HG03060 (cell line): ENCODE results near the gene OR10AG1.

Experiments used
- ATAC-seq: cut with Tn5 transposase; IDR thresholded peaks from one replicate; pipeline ENCODE4 v1.9.1; 2021; ENCODE audit warnings: low read depth, moderate number of reproducible peaks; ENCODE audit not compliant: unreplicated experiment

Gene OR10AG1, protein sequence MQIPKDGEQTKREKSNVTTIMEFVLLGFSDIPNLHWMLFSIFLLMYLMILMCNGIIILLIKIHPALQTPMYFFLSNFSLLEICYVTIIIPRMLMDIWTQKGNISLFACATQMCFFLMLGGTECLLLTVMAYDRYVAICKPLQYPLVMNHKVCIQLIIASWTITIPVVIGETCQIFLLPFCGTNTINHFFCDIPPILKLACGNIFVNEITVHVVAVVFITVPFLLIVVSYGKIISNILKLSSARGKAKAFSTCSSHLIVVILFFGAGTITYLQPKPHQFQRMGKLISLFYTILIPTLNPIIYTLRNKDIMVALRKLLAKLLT

DNA sequence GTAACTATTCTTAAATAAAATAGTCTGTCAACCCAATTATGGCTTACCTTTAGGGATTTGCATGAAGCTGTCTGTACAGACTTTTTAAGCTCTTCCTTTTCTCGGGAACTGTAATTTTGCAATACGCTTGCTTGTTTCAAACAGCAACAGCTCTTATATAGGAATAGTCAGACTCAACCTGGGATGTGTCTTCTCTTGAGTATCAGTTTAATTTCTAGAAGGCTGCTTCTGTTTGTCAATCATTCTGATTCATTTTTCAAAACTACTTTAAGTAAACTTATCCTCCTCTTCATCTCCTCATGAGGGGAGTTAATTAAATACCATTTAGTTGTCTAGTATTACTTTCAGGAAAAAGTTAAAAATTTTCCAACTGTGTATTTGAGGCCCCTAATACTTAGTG is at the start of gene OR10AG1:
TSS of gene OR10AG1 (minus strand) at position 101 of the 400 bp plus-strand sequence. CDS start at position 63, 38 bp downstream.
- no peak for ATAC-seq

DNA sequence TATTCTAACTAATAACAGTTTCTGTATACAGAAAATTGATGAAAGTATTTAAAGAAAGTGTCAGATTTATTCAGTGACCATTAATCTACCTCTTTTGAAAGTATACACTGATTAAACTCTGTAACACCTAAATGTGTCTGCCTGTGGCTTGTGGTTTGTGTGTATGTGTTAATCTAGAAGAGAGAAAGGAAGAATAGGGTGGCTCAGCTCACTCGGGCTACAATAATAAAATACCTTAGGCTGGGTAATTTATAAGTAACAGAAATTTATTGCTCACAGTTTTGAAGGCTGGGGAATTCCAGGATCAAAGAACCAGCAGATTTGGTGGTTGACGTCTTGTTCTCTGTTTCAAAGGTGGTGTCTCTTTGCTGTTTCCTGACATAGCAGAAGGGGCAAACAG is 44.1 kb upstream of the OR10AG1 start:
- ATAC-seq: no peak

DNA sequence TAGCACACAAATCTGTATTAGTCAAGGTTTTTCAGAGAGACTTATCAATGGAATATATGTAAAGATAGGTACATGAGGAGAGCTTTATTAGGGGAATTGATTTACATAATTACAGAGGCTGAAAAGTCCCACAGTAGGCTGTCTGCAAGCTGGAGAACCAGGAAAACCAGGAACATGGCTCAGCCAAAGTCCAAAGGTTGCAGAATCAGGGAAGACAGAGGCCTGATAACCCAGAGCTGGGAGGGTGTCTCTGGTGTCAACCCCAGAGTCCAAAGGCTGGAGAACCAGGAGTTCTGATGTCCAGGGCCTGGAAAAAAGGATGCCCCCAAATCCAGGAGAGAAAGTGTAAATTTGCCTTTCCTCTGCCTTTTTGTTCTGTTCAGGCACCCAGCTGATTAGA is 41.0 kb upstream of the OR10AG1 start:
- no peak for ATAC-seq

DNA sequence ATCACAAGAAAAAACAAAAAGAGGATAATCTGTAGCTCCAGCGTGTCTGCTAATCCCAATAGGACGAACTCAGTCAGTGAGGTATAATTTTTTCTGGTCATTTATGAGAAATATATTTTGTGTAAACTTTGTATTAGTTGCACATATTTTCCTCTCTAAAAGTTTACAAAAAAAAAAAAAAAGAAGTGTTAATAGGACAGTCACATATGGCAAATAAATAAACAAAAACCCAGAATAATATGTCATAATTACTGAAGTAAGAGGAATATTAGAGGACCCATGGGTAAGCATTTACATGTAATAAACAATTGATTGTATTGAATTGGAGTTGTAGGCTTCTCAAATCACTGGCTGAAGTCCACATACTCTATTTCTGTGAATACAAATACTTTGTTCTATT is 24.8 kb upstream of the OR10AG1 start, which contains the start of gene OR5F1:
TSS of gene OR5F1 (minus strand) at position 101 of the 400 bp plus-strand sequence. CDS start at position 101, 0 bp downstream.
- no peak for ATAC-seq

DNA sequence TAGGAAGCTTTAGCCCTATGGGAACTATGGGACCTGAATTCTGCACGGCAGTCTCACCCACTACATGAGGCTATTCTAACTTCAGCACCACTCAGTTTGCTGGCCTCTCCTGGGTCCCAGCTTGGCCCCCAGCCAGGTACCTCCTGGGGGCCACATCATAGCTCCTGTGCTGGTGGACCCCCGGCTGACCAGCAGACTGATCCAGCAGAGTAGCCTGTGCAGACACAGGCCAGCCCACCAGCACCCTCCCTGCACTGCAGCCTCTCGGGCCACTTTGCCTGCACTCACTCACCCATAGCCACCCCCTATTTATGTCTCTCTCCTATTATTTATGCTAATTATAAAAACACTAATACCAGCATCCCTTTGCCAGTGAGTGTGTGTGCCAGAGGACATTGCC is 1.2 kb upstream of the OR10AG1 start:
- ATAC-seq: no peak

DNA sequence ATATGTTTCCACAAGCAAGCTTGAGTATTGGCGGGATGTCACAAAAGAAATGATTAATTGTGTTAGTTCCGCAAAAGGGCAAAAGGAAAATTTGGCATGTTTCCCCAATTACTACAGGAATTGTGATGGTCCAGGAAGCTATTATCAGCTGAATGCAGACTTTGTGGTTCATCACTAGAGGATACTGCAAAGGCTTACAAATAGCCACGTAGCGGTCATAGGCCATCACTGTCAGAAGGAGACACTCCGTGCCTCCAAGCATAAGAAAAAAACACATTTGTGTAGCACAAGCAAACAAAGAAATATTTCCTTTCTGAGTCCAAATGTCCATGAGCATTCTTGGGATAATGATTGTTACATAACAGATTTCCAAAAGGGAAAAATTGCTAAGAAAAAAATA is 1.8 kb downstream of the OR10AG1 start:
- no peak for ATAC-seq

DNA sequence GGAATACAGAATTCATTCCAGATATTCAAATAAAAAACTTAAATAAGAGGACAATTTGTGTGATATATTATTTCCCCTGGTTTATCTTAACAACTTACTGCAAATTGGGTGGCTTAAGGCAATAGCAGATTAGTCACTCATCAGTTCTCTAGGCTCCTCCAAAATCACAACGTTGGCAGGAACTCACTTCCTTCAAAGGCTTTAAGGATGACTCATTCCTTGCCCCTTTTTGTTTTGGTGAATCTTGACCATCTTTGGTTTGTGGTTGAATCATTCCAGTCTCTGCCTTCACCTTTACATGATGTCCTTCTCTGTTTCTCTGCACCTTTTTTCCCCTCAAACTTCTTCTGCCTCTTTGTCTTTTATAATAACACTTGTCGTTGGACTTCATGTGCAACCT is 3.4 kb downstream of the OR10AG1 start:
- no peak for ATAC-seq

DNA sequence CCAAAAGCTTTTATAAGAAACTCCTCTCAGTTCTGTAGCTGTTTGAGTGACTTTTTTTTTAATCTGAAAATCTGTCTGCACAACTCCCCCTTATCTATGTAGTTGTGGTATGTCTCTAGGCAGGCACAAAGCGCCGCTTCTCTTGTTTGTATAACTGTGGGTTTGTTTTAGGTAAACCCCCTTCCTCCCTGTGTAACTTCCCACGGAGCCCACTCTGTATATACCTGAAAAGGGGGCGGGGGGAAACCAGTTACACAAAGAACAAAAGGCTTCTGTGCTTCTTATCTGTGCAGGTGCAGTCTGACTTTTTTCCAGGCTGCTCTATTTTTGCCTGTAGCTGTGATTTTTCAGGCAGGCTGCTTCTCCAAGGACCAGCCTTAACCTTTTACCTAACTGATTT is 13.2 kb downstream of the OR10AG1 start:
- ATAC-seq: no peak

DNA sequence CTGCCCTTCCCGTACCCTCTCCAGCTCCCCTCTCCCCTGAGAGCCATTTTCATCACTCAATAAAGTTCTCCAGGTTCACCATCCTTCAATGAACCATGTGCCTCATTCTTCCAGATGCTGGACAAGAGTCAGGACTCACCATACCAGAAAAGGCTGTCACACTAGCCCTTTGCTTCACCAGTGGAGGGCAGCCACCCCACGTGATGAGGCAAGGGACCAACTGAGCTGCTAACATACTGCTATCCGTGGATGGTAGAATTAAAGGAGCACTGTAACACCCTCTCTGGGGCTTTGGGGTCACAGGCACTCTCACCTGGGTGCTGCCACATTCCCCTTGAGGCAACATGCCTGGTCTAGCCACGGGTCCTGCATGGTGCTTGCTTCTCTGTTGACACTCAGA is 20.4 kb downstream of the OR10AG1 start:
- ATAC-seq: no peak

DNA sequence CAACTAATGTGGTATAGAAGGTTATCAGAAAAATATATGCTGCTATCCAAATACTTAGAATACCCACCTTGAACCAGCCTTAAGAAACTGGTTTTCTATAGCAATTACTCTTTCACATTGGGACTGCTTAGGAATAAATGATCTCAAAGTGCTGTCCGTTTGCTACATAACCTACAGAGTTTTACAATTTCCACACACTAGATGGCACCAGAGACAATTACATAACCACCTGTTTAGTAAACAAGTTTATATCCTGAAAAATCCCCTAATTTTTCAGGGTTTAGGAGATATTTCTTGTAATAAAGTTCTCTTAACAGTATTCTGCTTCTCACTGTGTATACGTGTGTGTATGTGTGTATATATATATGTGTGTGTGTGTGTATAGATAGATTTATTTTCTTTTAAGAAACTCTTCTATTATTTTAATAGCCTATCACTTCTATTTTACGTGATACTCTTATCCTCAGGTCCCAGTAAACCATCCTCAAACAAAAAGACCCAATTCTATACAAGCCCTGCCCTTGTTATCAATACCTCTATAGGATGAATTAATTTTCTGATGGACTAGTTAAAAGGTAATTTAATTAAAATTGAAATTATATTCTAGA is 26.9 kb downstream of the OR10AG1 start:
- ATAC-seq: no peak

DNA sequence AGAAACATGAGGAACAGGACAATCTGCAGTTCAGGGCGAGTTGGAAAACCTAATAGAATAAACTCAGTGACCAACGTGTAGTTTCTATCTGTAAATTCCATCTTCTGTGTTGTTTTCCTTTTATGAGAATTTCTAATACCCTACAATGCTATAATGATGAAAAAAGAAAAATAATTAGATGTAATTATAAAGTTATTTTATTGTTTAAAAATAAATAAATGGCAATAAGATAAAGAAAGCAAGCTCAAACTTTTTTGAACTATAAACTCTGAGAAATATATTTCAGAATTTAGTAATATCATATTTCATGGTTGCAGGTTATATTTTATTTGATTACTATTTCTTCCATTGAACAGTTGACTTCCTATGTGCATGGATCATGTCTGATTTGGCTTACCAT is 33.4 kb downstream of the OR10AG1 start, which contains the start of gene OR5I1:
TSS of gene OR5I1 (minus strand) at position 101 of the 400 bp plus-strand sequence. CDS start at position 101, 0 bp downstream.
- no peak for ATAC-seq

DNA sequence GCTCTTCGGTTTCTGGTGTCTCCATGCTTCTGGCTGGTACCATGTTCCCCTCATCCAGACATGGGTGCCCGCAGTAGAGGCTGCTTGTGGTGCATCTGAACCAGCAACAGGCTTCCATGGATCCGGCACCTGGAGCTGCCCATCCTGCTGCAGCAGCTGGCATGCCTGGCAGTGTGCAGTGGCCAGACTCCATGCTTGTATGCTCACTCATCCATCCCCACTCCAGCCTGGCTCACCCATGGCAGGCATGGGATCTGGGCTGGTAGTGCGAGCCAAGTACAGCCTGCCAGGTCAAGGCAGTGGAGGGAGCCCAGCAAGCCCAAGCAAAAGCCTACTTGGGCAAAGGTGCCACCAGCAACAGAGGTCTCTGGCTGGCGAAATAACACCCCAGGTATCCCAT is 49.2 kb downstream of the OR10AG1 start:
- ATAC-seq: no peak
